Mucosa of descending colon (tissue), 3 donors: Measurements from ENCODE around the gene MBD3L2B. TPM values are rescaled to one million over a fixed set of nuclear protein-coding genes. Genes with fewer than 3 reads are reported as not detected.

Source experiments
- ATAC-seq: fragments of 200-7000 bp; cut with Tn5 transposase; one replicate; pipeline ENCODE4 v1.9.1; 2020; ENCODE audit warnings: mild to moderate bottlenecking, moderate library complexity
- DNase-seq, 3 donors: peaks; one replicate each; pipeline ENCODE4 v3.0.0-alpha.2; 2020
- H3K36me3 ChIP-seq: fragments of 200-600 bp; one replicate; pipeline ENCODE4 v1.8.0; 2021; ENCODE audit warnings: low read depth, mild to moderate bottlenecking
- H3K4me1 ChIP-seq: fragments of 200-600 bp; one replicate; pipeline ENCODE4 v1.8.0; 2021; ENCODE audit warnings: low read depth, mild to moderate bottlenecking
- H3K4me3 ChIP-seq: fragments of 200-600 bp; one replicate; pipeline ENCODE4 v1.8.0; 2021; ENCODE audit warnings: mild to moderate bottlenecking
- H3K9me3 ChIP-seq: fragments of 200-600 bp; one replicate; pipeline ENCODE4 v1.8.0; 2021; ENCODE audit warnings: mild to moderate bottlenecking
- intact Hi-C, 2 donors: fragments of 100-400 bp; cut with DNase I in 1 of 2; cut with micrococcal nuclease in 1 of 2; formaldehyde crosslinking; loops; one replicate each; pipeline versions ENCODE4 v1.11.0 to v1.11.1; 2022; cut with DNase I, micrococcal nuclease
- total RNA-seq, 3 donors: library from RNA; stranded (reverse); fragmentation: NEBNext Ultra II Directional in 2 of 3; extraction: Animal tissue kit (Norgen Biotek cat#: 25700) in 2 of 3; gene quantifications; one replicate each; pipeline versions ENCODE4 v1.2.1 to v1.2.4, GENCODE V29; 2021 to 2023
- TF ChIP-seq, protein P1 (sequence below): fragments of 200-600 bp; IDR thresholded peaks from one replicate; pipeline ENCODE4 v1.8.0; 2022; ENCODE audit warnings: antibody characterized with exemption, mild to moderate bottlenecking
- donor health status: DM: no; HTN: no; CAD: no; lungs with moderate emphysema.
- donor health status: DM: no; HTN: no; CAD: no.
- donor health status: DM: no; HTN: yes; CAD: no.

Gene MBD3L2B
- total RNA-seq, 3 donors from 2014 or later = not detected

DNA sequence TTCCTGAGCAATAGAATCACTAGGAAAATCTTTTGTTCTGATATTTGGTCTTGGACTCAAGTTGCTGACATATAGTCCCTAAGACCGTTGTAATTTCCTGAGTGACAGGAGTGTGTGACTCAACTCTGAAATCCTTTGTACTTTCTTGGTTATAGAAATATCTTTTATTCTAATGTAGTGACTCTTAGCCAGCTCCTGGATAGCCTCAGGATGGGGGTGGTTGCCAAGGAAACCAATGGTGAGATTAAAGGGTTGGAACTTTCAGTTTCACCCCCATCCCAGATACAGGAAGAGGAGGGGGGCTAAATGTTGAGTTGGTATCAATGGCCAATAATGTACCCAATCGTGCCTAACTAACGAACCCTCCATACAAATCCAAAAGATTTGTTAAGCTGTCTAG lies 41.8 kb downstream of the MBD3L2B start:
- DNase-seq = no peak
- no peak for ATAC-seq
- no peaks in the 10 kb centered on the region for H3K4me1 ChIP-seq
- H3K36me3 ChIP-seq = no peaks in the 10 kb centered on the region
- TF ChIP-seq, protein P1, sequence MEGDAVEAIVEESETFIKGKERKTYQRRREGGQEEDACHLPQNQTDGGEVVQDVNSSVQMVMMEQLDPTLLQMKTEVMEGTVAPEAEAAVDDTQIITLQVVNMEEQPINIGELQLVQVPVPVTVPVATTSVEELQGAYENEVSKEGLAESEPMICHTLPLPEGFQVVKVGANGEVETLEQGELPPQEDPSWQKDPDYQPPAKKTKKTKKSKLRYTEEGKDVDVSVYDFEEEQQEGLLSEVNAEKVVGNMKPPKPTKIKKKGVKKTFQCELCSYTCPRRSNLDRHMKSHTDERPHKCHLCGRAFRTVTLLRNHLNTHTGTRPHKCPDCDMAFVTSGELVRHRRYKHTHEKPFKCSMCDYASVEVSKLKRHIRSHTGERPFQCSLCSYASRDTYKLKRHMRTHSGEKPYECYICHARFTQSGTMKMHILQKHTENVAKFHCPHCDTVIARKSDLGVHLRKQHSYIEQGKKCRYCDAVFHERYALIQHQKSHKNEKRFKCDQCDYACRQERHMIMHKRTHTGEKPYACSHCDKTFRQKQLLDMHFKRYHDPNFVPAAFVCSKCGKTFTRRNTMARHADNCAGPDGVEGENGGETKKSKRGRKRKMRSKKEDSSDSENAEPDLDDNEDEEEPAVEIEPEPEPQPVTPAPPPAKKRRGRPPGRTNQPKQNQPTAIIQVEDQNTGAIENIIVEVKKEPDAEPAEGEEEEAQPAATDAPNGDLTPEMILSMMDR = no peak
- H3K4me3 ChIP-seq = no peak overlapping the region
- peaks cover 16% of the 10 kb centered on the region for H3K9me3 ChIP-seq
- intact Hi-C loops = no loop called here

DNA sequence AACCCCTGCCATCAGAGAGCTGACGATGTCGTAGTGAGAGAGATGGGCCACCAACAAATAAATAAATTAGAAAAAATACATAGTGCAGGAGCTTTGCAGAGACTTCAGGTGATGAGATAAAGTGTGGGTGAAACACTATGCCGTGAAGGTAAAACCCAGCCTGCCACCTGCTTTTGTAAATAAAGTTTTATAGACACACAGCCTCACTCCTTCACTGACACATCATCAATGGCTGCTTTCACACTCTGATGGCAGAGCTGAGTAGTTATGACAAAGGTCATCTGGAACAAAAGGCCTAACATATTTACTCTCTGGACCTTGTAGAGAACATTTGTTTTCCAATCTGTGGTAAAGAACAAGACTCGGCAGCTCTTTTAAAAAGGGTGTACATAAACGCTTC lies 45.0 kb downstream of the MBD3L2B start:
- TF ChIP-seq, protein P1 = no peak
- Histone ChIP-seq H3K4me1 (no peaks in the 10 kb centered on the region), H3K9me3 (peaks cover 12% of the 10 kb centered on the region), H3K4me3 (no peak overlapping the region), H3K36me3 (no peaks in the 10 kb centered on the region)
- ATAC-seq (no peak), DNase-seq (no peak)
- intact Hi-C loops = no loop called here

DNA sequence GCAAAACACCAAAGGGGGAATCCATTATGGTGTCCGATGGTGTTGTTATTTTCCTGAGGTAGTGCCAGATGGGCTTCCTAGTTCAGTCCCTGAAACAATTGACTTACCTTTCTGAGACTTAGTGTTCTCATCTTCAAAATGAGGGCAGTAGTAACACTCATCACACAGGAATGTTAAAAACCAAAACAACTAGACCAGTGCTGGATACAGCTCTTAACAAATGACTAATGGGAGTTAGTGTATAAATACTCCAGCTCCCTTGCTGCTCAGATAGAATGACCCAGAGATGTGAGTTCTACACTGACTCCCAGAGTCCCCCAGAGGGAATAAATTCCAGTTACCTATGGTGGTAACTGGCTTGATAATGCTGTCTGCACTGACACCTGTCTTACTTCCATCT lies 49.9 kb downstream of the MBD3L2B start:
- TF ChIP-seq, protein P1 = no peak

DNA sequence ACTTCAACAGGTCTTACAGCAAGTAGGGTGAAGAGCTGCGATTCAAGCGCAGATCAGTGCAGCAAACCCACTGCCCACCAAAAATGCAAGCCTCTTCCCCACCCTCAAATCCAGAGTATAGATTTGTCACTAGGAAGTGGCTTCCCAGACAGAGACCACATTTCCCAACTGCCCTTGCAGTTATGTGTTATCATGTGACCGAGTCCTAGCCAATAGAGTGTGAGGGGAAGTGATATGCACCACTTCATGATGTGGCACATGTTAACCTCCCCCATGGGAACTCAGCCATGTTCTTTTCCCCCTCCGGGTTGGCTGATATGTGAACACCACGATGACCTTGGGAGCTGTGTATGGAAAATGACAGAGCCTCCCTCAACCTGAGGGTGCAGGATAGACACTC lies 50.8 kb downstream of the MBD3L2B start:
- H3K4me3 ChIP-seq = no peak overlapping the region
- intact Hi-C loops = no loop called here
- no peaks in the 10 kb centered on the region for H3K9me3 ChIP-seq
- TF ChIP-seq, protein P1 = no peak
- H3K36me3 ChIP-seq = no peaks in the 10 kb centered on the region
- ATAC-seq (no peak), DNase-seq (peak in 1 of 3 donors; percentile 4)
- H3K4me1 ChIP-seq = no peaks in the 10 kb centered on the region

More for the DNA sequence above, 49.9 kb downstream of the MBD3L2B start:
- Histone ChIP-seq H3K4me1 (no peaks in the 10 kb centered on the region), H3K36me3 (no peaks in the 10 kb centered on the region), H3K9me3 (no peaks in the 10 kb centered on the region), H3K4me3 (no peak overlapping the region)
- ATAC-seq = no peak
- intact Hi-C loops = no loop called here
- no peak for DNase-seq

DNA sequence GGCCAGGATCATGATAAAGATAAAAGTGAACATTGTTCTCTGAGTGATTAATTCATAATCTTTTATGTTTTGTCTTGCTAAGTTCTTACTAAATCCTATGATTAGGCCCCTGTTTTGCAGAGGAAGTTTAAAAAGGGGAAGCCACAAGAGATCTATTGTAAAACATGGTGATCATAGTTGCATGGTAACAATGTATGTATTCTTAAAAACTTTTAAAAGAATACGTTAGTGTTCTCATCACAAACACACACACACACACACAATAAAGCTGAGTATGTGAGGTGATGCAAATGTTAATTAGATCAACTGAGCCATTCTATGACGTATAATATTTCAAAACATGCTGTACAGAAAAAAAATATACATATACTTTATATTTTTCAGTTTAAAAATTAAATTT lies 51.2 kb downstream of the MBD3L2B start:
- TF ChIP-seq, protein P1 = no peak
- intact Hi-C loops = no loop called here
- H3K9me3 ChIP-seq = no peaks in the 10 kb centered on the region
- ATAC-seq (no peak), DNase-seq (no peak)
- no peak overlapping the region for H3K4me3 ChIP-seq
- no peaks in the 10 kb centered on the region for H3K36me3 ChIP-seq
- no peaks in the 10 kb centered on the region for H3K4me1 ChIP-seq

DNA sequence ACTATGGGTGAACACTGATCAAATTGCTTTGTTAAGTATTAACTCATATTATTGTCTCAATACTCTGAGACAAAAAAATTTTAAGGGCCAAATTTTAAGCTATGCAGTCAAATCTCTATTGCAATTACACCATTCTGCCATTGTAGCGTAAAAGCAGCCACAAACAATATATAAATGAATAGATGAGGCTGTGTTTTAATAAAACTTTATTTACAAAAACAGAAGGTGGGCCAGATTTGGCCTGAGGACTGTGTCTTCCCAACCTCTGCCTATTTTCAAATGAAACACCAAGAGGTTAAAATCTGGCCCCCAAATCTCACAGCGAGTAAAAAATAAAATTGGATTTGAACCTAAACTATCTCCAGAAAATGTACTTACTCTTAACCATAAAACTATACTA lies 51.7 kb downstream of the MBD3L2B start:
- no peak overlapping the region for H3K4me3 ChIP-seq
- intact Hi-C loops = no loop called here
- ATAC-seq = no peak
- H3K9me3 ChIP-seq = no peaks in the 10 kb centered on the region
- H3K36me3 ChIP-seq = no peaks in the 10 kb centered on the region
- TF ChIP-seq, protein P1 = no peak
- DNase-seq = no peak
- H3K4me1 ChIP-seq = no peaks in the 10 kb centered on the region
